ENCODE data around the gene TNS1. TPM values are rescaled to one million over a fixed set of nuclear protein-coding genes. Genes with fewer than 3 reads are reported as not detected.

The TNS1 gene
- total and polyA plus RNA-seq, 9 of the 15 experiments (the other 6 are each of a cell fraction or from before 2014, with no cell fraction given), result 0.13 to 2.7 (median 0.77) TPM

GRCh38 chr2:217954469-217954868 is 48.3 kb downstream of the TNS1 start (continued):
- no peak for TF ChIP-seq PBX2 (CRISPR knock-in tag; IDR thresholded peaks at IDR 0.05; ENCODE audit: low read depth)
- no peak for TF ChIP-seq PBX2 (tag; conservative IDR thresholded peaks at IDR 0.05; ENCODE audit: low read depth)
- no peak for TF ChIP-seq ZSCAN29 (IDR thresholded peaks at IDR 0.05)
- TF ChIP-seq CREB5 (CRISPR knock-in tag; IDR thresholded peaks at IDR 0.05), result no peak
- TF ChIP-seq RBFOX2 (IDR thresholded peaks at IDR 0.05; ENCODE audit: low read depth, low read length), result no peak

- POLR2A ChIA-PET, result interaction anchor here (0.7 kb wide), 1 partner anchor 67 kb away, joined by 3 read pairs; no protein-coding TSS in a partner anchor
- 3% methylated on average over 9 of the region's 9 CpGs for WGBS (ENCODE audit: insufficient coverage, low coverage, missing lambda C conversion rate)
- in situ Hi-C loops (cut with MboI), result no loop called here
- TF ChIP-seq EGR1 (conservative IDR thresholded peaks at IDR 0.05), result no peak
- no peak for TF ChIP-seq WHSC1 (IDR thresholded peaks at IDR 0.05; ENCODE audit: low read length)
- TF ChIP-seq AFF4 (CRISPR knock-in tag; IDR thresholded peaks at IDR 0.05), result no peak
- TF ChIP-seq ARID3B (CRISPR knock-in tag; IDR thresholded peaks at IDR 0.05; ENCODE audit: borderline replicate concordance), result no peak
- no peak for TF ChIP-seq POLR2A (conservative IDR thresholded peaks at IDR 0.05)
- TF ChIP-seq ILF3 (IDR thresholded peaks at IDR 0.05; ENCODE audit: borderline replicate concordance), result no peak
Measured at GRCh38 chr2:217954051-217954450, 48.7 kb downstream of the TNS1 start.

More at GRCh38 chr2:217954051-217954450, 48.7 kb downstream of the TNS1 start:
- Histone ChIP-seq H3K79me2 (ENCODE audit: control insufficient read depth, insufficient read depth, low read length) (no peaks in the 10 kb centered on the region), H3K4me2 (ENCODE audit: insufficient read depth, low read length) (no peak overlapping the region), H3K9me1 (ENCODE audit: control insufficient read depth, insufficient read depth, low read length) (no peaks in the 10 kb centered on the region), H4K20me1 (replicated peaks; ENCODE audit: control insufficient read depth, insufficient read depth, low read length) (no peaks in the 10 kb centered on the region), H3K4me3 (no peak overlapping the region), H3K9ac (ENCODE audit: insufficient read depth in 1 of 2, low read depth in 2 of 2, low read length in 2 of 2) (no peak overlapping the region), H3K36me3 (ENCODE audit: control insufficient read depth, insufficient read depth, low read length) (no peaks in the 10 kb centered on the region), H3K27ac (ENCODE audit: extremely low read depth, low read depth, low read length) (no peak overlapping the region), H3K4me1 (replicated peaks in 1 of 2; ENCODE audit: control insufficient read depth in 2 of 2, insufficient read depth in 2 of 2, low read length in 2 of 2) (no peaks in the 10 kb centered on the region), H2AFZ (ENCODE audit: low read depth, low read length) (no peak overlapping the region), H3K27me3 (ENCODE audit: control insufficient read depth in 2 of 2, insufficient read depth in 2 of 2, low read length in 2 of 2) (peaks cover 3 to 51% of the 10 kb centered on the region in 2 experiments; a peak in 4 of 5 replicates), H3K9me3 (replicated peaks; ENCODE audit: control insufficient read depth, insufficient read depth, low read depth, low read length) (no peaks in the 10 kb centered on the region)
- no peak for ATAC-seq
- CTCF ChIA-PET (ENCODE audit: low intra/inter-chr PET ratio), result no interaction called here
- no TSS peak for BruUV-seq (replicated peaks)
- FAIRE-seq, result no peak
- intact Hi-C loops (cut with micrococcal nuclease), result no loop called here
- no peak for DNase-seq (ENCODE audit: extremely low read depth in 1 of 4, low spot score in 3 of 4)

Data from K562 (cell line).